Testis (tissue), 2 donors: Measurements from ENCODE around the gene CD300LG.

Source experiments
- CTCF ChIP-seq, 3 experiments: fragments of 450-650 bp in 2 of 3; fragments of 200-600 bp in 1 of 3; sonication (generic) in 1 of 3; IDR thresholded peaks; one replicate each; pipeline ENCODE4 v1.5.1; 2016 to 2019; ENCODE audit warnings: antibody characterized with exemption in 3 of 3, mild to moderate bottlenecking in 2 of 3, moderate library complexity in 1 of 3
- POLR2A ChIP-seq: fragments of 450-650 bp; IDR thresholded peaks from one replicate; pipeline ENCODE4 v1.6.1; 2017; ENCODE audit warnings: antibody characterized with exemption, mild to moderate bottlenecking, moderate library complexity

GRCh38 chr17:43900858-43901754 lies 54.1 kb downstream of the CD300LG start:
- TF ChIP-seq CTCF (IDR thresholded peaks at IDR 0.05) (no peak), POLR2A (no peak)
